Activated naive CD8-positive, alpha-beta T cell treated with anti-CD3 and anti-CD28 coated beads, Interleukin-2, amount 50 U/mL, for 24 hours (primary cell): ENCODE data around the gene NQO2.

Experiments used
- ATAC-seq: fragments of 150-1000 bp; cut with Tn5 transposase; one replicate; pipeline ENCODE4 v1.10.0; 2021
- DNase-seq: peaks from one replicate; pipeline ENCODE4 v3.0.0; 2021
- H3K27ac Mint-ChIP-seq: one replicate; pipeline ENCODE4 v1.8.0; 2021; ENCODE audit warnings: mild to moderate bottlenecking, mixed read lengths
- H3K27me3 Mint-ChIP-seq: one replicate; pipeline ENCODE4 v1.8.0; 2021; ENCODE audit warnings: mixed read lengths
- H3K36me3 Mint-ChIP-seq: one replicate; pipeline ENCODE4 v1.8.0; 2021; ENCODE audit warnings: low read depth, mixed read lengths
- H3K4me1 Mint-ChIP-seq: one replicate; pipeline ENCODE4 v1.8.0; 2021; ENCODE audit warnings: mixed read lengths
- H3K4me3 Mint-ChIP-seq: one replicate; pipeline ENCODE4 v1.8.0; 2021; ENCODE audit warnings: mild to moderate bottlenecking, moderate library complexity, mixed read lengths
- H3K9me3 Mint-ChIP-seq: one replicate; pipeline ENCODE4 v1.8.0; 2021; ENCODE audit warnings: mixed read lengths

Gene NQO2, protein sequence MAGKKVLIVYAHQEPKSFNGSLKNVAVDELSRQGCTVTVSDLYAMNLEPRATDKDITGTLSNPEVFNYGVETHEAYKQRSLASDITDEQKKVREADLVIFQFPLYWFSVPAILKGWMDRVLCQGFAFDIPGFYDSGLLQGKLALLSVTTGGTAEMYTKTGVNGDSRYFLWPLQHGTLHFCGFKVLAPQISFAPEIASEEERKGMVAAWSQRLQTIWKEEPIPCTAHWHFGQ

DNA sequence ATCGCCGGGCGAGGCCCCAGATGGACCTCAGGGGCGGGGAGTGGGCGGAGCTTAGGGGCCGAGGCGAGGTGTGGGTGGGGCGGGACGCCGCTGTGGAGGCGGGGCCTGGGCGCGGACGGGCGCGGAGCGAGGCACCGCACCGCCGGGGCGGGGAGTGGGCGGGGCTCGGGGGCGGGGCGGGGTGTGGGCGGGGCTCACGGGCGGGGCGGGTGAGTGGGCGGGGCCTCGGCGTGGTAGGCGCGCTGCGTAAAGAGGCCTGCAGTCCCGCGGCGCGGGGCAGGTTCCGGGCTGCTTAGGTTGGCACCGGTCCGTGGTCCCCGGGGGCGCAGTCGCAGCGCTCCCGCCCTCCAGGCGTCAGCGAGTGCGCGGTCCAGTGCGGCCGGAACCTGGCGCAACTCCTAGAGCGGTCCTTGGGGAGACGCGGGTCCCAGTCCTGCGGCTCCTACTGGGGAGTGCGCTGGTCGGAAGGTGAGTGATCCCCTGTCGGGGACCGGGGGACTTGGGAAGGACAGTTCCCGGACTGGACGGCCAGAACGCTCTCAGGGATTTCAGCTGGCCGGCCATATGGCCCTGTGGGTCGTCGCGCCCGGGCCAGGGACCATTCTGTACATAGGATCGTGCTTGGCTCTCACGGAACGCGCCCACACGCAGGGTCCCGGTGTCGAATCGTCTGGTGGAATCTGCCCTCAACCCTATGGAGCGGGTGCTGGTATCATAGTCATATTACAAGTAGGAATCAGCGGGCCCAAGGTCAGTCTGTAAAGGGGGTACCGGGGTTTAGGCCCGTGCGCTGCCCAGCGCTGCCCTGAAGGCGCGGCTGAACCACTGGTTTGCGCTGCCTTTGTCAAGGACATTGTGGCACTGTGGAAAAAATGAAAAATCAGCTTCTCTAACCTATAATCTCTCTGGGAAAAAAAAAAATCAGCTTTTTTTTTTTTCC lies at the start of gene NQO2:
Gene NQO2 (plus strand): TSS at position 277 of the 940 bp plus-strand sequence. CDS start 6,659 bp downstream, outside the sequence.
- H3K4me1 Mint-ChIP-seq, result peaks cover 24% of the 10 kb centered on the region
- DNase-seq, result peak; percentile 91

DNA sequence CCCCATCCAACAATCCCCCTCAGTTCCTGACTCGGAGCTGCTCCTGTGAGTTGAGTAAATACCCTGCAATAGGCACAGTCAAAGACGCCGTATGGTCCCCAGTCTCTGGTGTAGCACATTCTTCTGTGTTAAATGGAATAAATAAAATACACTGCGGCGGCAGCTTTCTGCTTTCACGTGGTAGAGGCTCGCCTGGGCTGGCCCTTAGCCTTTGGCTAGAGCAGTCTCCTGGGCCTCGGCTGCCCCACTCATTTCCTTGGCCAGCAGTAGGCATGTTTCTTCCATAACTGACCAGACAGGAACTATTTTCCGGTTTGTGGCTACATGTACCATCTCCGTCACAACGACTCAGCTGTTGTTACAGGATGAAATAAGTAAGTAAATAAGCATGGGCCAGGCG lies 49.0 kb upstream of the NQO2 start:
- Mint-ChIP-seq H3K27ac (no peak overlapping the region), H3K4me3 (no peak overlapping the region), H3K27me3 (no peaks in the 10 kb centered on the region), H3K9me3 (no peaks in the 10 kb centered on the region), H3K36me3 (peaks cover 18% of the 10 kb centered on the region), H3K4me1 (peaks cover 17% of the 10 kb centered on the region)
- ATAC-seq (no peak), DNase-seq (no peak)

More for the DNA sequence above, at the start of gene NQO2:
- peak within 1 kb of the TSS; percentile 90 for H3K4me3 Mint-ChIP-seq
- peak; percentile 67 for ATAC-seq
- H3K36me3 Mint-ChIP-seq, result peaks cover 11% of the 10 kb centered on the region
- no peaks in the 10 kb centered on the region for H3K9me3 Mint-ChIP-seq
- H3K27ac Mint-ChIP-seq, result peak within 1 kb of the TSS; percentile 90
- no peaks in the 10 kb centered on the region for H3K27me3 Mint-ChIP-seq

DNA sequence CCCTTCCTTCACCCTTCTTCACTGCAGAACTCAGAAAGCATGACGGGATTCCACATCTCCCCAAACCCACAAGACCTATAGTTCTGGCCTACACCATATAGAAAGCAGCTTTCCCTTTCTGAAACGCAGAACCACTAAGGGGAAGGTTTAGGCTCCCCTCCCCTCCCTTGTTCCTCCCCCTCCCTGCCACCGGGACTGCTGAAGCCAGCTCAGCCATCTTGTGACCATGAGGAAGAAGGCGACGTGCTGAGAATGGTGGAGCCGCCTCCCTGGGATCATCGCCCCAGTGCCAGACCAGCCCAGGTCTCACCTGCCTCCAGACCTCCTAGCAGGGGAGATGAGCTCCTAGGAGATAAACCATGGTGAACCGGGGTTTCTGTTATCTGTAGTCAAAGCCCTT lies 48.0 kb upstream of the NQO2 start:
- no peak for DNase-seq
- H3K27ac Mint-ChIP-seq, result no peak overlapping the region

DNA sequence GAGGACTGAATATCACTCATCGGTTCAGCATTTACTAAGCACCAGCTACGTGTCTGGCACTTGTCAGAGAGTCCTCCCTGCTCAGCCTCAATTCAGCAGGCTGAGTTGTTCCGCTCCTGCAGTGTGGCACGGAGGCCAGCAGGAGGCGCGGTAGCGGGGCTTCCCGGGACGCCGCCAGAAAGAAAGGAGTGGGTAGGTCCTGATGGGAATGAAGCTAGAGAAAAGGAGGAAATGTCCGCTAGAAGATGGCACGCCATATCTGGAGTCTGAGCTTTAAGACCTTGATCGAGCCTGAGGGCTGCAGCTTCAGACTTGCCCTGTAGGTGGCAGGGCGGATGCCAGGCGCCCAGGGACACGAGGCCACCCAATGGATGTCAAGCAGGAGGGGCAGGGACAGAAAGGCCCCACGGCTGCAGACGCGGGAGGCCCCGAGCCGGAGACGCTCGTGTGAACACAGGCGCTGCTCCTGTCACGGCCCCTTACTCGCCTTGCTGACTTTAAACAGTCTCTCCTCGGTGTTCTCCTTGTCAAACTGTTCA lies 47.1 kb upstream of the NQO2 start:
- no peaks in the 10 kb centered on the region for H3K27me3 Mint-ChIP-seq
- ATAC-seq, result peak; percentile 82
- peak overlapping the region; percentile 58 for H3K4me3 Mint-ChIP-seq
- H3K4me1 Mint-ChIP-seq, result peaks cover 13% of the 10 kb centered on the region
- peaks cover 16% of the 10 kb centered on the region for H3K36me3 Mint-ChIP-seq
- H3K27ac Mint-ChIP-seq, result peak overlapping the region; percentile 56
- peak; percentile 62 for DNase-seq
- H3K9me3 Mint-ChIP-seq, result no peaks in the 10 kb centered on the region

More for the DNA sequence above, 48.0 kb upstream of the NQO2 start:
- peaks cover 15% of the 10 kb centered on the region for H3K4me1 Mint-ChIP-seq
- H3K4me3 Mint-ChIP-seq, result no peak overlapping the region
- no peaks in the 10 kb centered on the region for H3K27me3 Mint-ChIP-seq
- H3K9me3 Mint-ChIP-seq, result no peaks in the 10 kb centered on the region
- no peak for ATAC-seq
- H3K36me3 Mint-ChIP-seq, result peaks cover 18% of the 10 kb centered on the region

DNA sequence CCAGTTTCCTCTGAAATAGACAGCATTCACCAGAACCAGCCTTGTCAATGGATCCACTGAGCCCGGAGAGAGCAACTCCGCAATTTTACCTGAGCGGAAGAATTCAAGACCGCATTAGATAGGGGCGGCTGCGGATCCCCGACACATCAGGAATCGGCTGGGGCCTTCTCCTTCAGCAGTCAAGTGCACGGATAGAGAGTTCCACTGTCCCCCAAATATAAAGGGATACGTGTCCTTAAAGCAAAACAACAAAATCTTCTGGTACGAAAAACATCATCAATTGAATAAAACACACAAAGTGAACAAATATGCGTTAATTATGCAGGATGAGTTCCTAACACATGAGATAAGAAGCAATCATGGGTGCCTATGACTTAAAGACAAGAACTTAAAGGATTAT lies 46.6 kb upstream of the NQO2 start:
- Mint-ChIP-seq H3K4me1 (peaks cover 16% of the 10 kb centered on the region), H3K36me3 (peaks cover 14% of the 10 kb centered on the region), H3K27me3 (no peaks in the 10 kb centered on the region), H3K27ac (no peak overlapping the region), H3K4me3 (no peak overlapping the region), H3K9me3 (no peaks in the 10 kb centered on the region)
- no peak for ATAC-seq
- DNase-seq, result no peak

DNA sequence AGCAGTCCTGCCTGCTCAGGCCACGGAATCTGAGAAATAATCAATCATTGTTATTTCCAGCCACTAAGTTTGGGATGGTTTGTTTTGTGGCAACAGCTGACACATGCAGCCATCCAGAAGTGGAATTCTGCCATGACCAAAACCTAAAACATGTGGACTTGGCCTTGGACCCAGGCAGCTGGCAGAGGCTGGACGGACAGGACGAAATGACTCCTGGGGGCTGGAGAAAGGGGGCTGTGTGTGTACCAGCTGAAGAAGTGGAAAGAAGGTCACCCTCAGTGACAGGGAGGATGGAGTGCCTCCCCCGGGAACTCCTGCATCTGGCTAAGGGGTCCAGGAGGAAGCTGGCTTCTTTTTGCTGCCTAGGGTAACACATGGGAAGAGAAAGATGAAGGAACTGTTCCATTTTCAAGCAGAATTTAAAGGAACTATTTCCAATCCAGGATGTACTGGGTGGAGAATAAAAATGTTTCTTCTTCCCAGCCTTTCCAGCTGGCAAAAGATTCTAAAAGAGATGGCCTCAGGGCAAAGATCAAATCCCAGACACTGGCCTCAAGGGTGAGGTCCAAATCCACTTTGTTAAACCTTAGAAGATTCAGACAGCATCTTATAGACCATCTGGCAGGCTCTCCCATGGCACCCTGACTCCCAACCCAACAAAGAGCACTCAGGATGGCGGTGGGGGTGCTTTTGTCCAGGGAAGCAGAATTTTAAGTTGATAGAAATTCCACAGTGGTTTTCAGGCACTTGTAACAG lies 42.6 kb upstream of the NQO2 start:
- H3K4me3 Mint-ChIP-seq, result no peak overlapping the region
- DNase-seq (no peak), ATAC-seq (no peak)
- no peaks in the 10 kb centered on the region for H3K9me3 Mint-ChIP-seq
- peaks cover 15% of the 10 kb centered on the region for H3K4me1 Mint-ChIP-seq
- peaks cover 6% of the 10 kb centered on the region for H3K36me3 Mint-ChIP-seq
- H3K27me3 Mint-ChIP-seq, result no peaks in the 10 kb centered on the region
- H3K27ac Mint-ChIP-seq, result no peak overlapping the region

DNA sequence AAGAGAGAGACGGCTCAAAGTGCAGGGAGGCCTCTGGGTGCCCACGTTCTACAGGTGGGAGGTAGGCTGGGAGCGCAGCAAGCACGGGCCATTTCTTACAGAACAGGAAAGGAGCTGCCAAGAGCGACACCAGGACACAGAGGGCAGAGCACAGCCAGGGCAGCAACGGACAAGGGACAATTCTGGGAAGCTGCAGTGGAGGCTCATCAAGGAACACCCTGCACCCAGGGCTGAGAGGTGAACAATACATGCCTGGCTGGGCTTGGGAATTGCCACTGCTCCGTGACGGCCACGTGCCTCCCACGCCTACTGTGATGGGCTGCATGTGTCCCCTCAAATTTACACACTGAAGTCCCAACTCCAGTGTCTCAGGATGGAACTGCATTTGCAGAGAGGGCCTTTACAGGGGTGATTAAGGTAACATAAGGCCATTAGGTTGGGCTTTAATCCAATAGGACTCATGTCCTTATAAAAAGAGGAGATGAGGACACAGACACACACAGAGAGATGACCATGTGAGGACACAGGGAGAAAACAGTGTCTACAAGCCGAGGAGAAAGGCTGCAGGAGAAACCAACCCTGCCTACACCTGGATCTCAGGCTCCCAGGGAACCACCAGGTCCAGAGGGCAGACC lies 41.9 kb upstream of the NQO2 start:
- no peak overlapping the region for H3K4me3 Mint-ChIP-seq
- peaks cover 13% of the 10 kb centered on the region for H3K4me1 Mint-ChIP-seq
- peaks cover 3% of the 10 kb centered on the region for H3K36me3 Mint-ChIP-seq
- no peaks in the 10 kb centered on the region for H3K9me3 Mint-ChIP-seq
- ATAC-seq (no peak), DNase-seq (no peak)
- H3K27me3 Mint-ChIP-seq, result no peaks in the 10 kb centered on the region
- no peak overlapping the region for H3K27ac Mint-ChIP-seq

DNA sequence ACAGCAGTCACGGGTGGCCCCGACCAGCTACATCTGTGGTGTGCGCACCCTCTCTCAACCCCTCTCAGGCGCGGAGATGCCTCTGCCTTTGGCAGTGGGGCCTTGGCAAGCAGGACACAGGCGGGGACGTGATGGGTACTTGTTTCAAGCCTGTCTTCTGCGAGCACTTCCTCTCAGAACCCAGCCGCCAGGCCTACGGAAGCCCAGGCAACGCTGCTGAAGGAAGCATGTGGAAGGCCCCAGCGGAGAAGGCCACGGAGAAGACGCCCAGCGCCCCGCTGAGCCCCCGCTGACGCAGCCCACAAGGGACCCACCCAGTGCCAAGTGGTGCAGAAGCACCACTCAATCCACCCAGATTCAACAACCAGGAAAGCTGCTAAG lies 41.4 kb upstream of the NQO2 start:
- Mint-ChIP-seq H3K27me3 (no peaks in the 10 kb centered on the region), H3K9me3 (no peaks in the 10 kb centered on the region), H3K36me3 (peaks cover under 1% of the 10 kb centered on the region), H3K4me1 (peaks cover 13% of the 10 kb centered on the region), H3K4me3 (no peak overlapping the region), H3K27ac (no peak overlapping the region)
- no peak for DNase-seq
- ATAC-seq, result no peak

DNA sequence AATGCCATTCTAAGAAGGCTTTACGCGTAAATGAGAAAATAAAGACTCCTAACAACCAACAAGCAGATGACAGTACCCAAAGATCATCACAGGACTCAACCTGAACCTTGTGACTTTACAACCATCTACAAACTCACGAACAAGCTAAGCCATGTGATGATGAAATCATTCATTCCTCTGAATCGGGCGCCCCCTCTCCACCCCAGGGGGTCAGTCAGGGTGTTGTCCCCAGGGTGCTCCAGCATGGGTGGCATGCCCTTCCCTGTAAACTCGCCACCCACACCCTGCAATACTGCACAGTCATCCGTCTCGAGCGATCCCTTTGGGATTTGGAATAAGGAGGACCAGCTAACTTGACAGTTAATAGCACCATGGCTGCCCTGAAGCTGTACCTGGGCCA lies 40.9 kb upstream of the NQO2 start:
- H3K27ac Mint-ChIP-seq, result no peak overlapping the region

DNA sequence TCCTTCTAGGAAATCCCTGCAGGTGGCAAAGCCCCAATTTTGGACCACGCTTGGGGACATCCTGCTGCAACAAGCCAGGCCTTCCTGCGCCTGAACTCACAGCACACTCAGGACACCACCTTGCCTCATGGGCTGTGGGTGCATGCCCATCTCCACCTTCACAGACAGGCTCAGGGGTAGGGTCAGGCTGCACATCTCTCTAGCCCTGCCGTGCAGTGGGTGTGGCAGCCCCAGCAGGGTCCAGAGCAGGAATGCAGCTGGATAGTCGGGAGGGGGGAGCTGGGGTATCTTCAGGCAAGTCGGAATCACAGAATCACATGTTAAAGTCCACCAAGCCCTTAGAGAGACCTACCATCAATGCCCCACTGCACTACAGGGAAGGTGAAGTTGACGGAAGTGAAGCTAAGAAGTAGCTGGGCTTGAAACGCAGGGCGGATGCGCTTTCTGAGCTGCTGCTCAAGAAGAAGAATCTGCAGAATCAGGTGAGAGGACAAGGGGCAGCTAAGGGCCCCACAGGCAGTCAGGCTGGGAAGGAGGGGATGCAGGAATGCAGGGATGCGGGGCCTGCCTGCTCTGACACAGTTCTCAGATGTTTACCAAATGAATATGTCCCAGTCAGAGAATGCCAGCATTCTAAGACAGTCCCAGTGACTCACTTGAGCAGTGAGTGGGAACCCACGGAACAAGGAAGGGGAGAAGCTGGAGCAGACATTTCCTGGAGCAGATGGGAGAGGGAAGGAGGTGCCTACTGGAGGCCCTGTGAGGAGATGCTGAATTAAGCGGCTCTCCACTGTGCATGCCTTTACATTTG lies 39.6 kb upstream of the NQO2 start:
- Mint-ChIP-seq H3K27ac (no peak overlapping the region), H3K27me3 (no peaks in the 10 kb centered on the region), H3K4me3 (no peak overlapping the region), H3K36me3 (no peaks in the 10 kb centered on the region), H3K4me1 (peaks cover 13% of the 10 kb centered on the region), H3K9me3 (no peaks in the 10 kb centered on the region)
- DNase-seq, result no peak
- no peak for ATAC-seq

More for the DNA sequence above, 40.9 kb upstream of the NQO2 start:
- H3K27me3 Mint-ChIP-seq, result no peaks in the 10 kb centered on the region
- DNase-seq (no peak), ATAC-seq (no peak)
- H3K9me3 Mint-ChIP-seq, result no peaks in the 10 kb centered on the region
- H3K36me3 Mint-ChIP-seq, result no peaks in the 10 kb centered on the region
- H3K4me3 Mint-ChIP-seq, result no peak overlapping the region
- H3K4me1 Mint-ChIP-seq, result peaks cover 13% of the 10 kb centered on the region

DNA sequence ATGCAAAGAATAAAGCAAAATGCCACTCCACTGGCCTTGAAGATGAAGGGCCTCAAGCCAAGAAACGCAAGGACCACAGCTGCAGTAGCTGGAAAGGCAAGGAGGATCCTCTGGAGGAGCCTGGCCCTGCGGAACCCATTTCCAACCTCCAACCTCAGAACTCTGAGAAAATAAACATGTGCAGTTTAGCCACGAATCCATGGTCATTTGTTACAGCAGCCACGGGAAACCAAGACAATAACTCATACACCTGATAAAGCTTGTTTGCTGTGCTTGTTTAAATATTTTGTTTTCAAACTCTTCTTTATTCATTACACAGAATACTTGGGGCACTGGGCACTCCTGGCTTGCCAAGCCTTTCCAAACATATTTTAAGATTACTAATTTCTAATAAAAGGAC lies 38.8 kb upstream of the NQO2 start:
- Mint-ChIP-seq H3K36me3 (no peaks in the 10 kb centered on the region), H3K4me3 (no peak overlapping the region), H3K4me1 (peaks cover 13% of the 10 kb centered on the region), H3K9me3 (no peaks in the 10 kb centered on the region), H3K27me3 (no peaks in the 10 kb centered on the region), H3K27ac (no peak overlapping the region)
- no peak for ATAC-seq
- no peak for DNase-seq

DNA sequence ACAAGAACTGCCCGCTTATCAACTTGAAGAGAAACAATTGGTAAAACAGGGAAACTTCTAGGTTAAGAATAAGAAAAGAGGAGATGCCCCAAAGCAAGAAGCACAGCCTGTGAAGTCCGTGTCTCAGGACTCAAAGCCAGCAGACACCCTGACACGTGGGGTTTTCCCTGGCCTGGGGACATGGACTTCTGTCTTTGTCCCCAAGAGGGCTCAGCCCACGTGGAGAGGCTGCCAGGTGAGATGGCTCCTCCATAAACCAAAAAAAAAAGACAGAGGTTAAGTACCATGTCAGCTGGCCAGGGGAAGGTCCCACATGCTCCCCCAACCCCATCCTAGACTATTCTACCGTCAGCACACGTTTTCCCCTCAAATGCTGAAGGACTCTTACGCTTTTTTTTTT lies 38.2 kb upstream of the NQO2 start:
- H3K9me3 Mint-ChIP-seq, result no peaks in the 10 kb centered on the region

DNA sequence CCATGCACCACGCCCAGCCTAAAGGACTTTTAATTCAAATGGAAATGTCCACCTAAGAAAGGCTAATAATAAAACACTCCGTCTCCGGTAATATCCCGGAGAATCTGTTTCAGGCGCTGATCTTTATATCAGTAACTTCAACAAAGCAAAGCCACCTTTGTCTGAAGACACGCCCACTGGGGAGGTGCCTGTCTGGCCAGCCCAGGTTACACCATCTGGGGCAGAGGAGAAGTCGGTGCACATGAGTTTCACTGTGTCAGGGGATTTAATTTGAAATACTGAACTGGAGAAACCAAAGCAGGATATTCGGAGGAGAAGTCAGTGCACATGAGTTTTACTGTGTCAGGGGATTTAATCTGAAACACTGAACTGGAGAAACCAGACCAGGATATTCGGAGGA lies 37.7 kb upstream of the NQO2 start:
- peaks cover 20% of the 10 kb centered on the region for H3K4me1 Mint-ChIP-seq
- no peaks in the 10 kb centered on the region for H3K27me3 Mint-ChIP-seq
- no peak for ATAC-seq
- H3K36me3 Mint-ChIP-seq, result no peaks in the 10 kb centered on the region
- H3K4me3 Mint-ChIP-seq, result no peak overlapping the region
- DNase-seq, result no peak
- H3K9me3 Mint-ChIP-seq, result no peaks in the 10 kb centered on the region
- H3K27ac Mint-ChIP-seq, result no peak overlapping the region

More for the DNA sequence above, 38.2 kb upstream of the NQO2 start:
- Mint-ChIP-seq H3K36me3 (no peaks in the 10 kb centered on the region), H3K4me1 (peaks cover 16% of the 10 kb centered on the region), H3K27ac (no peak overlapping the region), H3K27me3 (no peaks in the 10 kb centered on the region), H3K4me3 (no peak overlapping the region)
- no peak for DNase-seq
- no peak for ATAC-seq
